H1 (cell line): Measurements from ENCODE around the gene PTPRF. TPM values are rescaled to one million over a fixed set of nuclear protein-coding genes. Genes with fewer than 3 reads are reported as not detected.

Source experiments
- CTCF ChIA-PET: fragments of 300-600 bp; sonication (Branson Sonifier 250); formaldehyde crosslinking; loops from one replicate; lab custom pipeline; 2021; ENCODE audit not compliant: partially characterized antibody; lab: Charles Lee
- POLR2A ChIA-PET: fragments of 300-600 bp; sonication (Branson Sonifier 250); formaldehyde crosslinking; loops from one replicate; lab custom pipeline; 2021; ENCODE audit warnings: inconsistent platforms; ENCODE audit not compliant: partially characterized antibody; lab: Charles Lee
- DNase-seq, 2 experiments: peaks; one replicate each; pipeline versions ENCODE4 v3.0.0 to v3.0.0-alpha.2; 2010 to 2022; ENCODE audit warnings: low spot score in 2 of 2, low read depth in 1 of 2, mixed read lengths in 1 of 2
- FAIRE-seq: peaks from 2 replicates; lab custom pipeline; 2011; peaks lifted over from hg19 to GRCh38; lab: Jason Lieb, UNC
- H2AFZ ChIP-seq: 2 replicates; pipeline ENCODE4 v1.8.1; 2012; ENCODE audit warnings: low read length, inconsistent platforms
- H2AK5ac ChIP-seq: 2 replicates; pipeline ENCODE4 v1.6.1; 2013; ENCODE audit warnings: low read depth, low read length
- H2BK120ac ChIP-seq: replicated peaks from 2 replicates; pipeline ENCODE3; 2013; ENCODE audit warnings: low read depth, low read length, inconsistent platforms
- H2BK12ac ChIP-seq: 2 replicates; pipeline ENCODE4 v1.6.1; 2013; ENCODE audit warnings: low read depth, low read length
- H2BK15ac ChIP-seq: 2 replicates; pipeline ENCODE4 v1.6.1; 2013; ENCODE audit warnings: low read length
- H2BK20ac ChIP-seq: 2 replicates; pipeline ENCODE4 v1.6.1; 2013; ENCODE audit warnings: low read length
- H2BK5ac ChIP-seq: 2 replicates; pipeline ENCODE4 v1.6.1; 2013; ENCODE audit warnings: low read depth, low read length
- H3K14ac ChIP-seq: 2 replicates; pipeline ENCODE4 v1.6.1; 2013; ENCODE audit warnings: inconsistent platforms; ENCODE audit not compliant: insufficient read length
- H3K18ac ChIP-seq: 2 replicates; pipeline ENCODE4 v1.6.1; 2013; ENCODE audit warnings: low read length; ENCODE audit errors: extremely low read depth
- H3K23ac ChIP-seq: 2 replicates; pipeline ENCODE4 v1.6.1; 2013; ENCODE audit warnings: inconsistent platforms; ENCODE audit not compliant: insufficient read length
- H3K23me2 ChIP-seq: 2 replicates; pipeline ENCODE4 v1.6.1; 2013; ENCODE audit warnings: low read depth, low read length
- H3K27ac ChIP-seq: 2 replicates; pipeline ENCODE4 v1.6.1; 2011; ENCODE audit warnings: low read depth, low read length, inconsistent platforms
- H3K27me3 ChIP-seq, 4 experiments: replicated peaks in 1 of 4; 1 replicate in 1 of 4; 2 replicates in 3 of 4; pipeline versions ENCODE4 v1.6.1 to v1.8.1; 2011 to 2013; ENCODE audit warnings: low read length in 3 of 4, mild to moderate bottlenecking in 3 of 4, inconsistent platforms in 2 of 4, mixed read lengths in 2 of 4, moderate library complexity in 1 of 4; ENCODE audit not compliant: control insufficient read depth in 3 of 4, insufficient read depth in 3 of 4; ENCODE audit errors: extremely low read depth in 1 of 4
- H3K36me3 ChIP-seq, 4 experiments: 2 replicates each; pipeline versions ENCODE4 v1.6.1 to v1.8.1; 2011 to 2013; ENCODE audit warnings: mild to moderate bottlenecking in 4 of 4, low read length in 3 of 4, moderate library complexity in 2 of 4, control low read depth in 1 of 4, inconsistent platforms in 1 of 4; ENCODE audit not compliant: insufficient read depth in 4 of 4, control insufficient read depth in 2 of 4
- H3K4ac ChIP-seq: replicated peaks from 2 replicates; pipeline ENCODE3; 2013; ENCODE audit warnings: low read length, low read depth, mixed read lengths, inconsistent platforms; ENCODE audit not compliant: insufficient read length
- H3K4me1 ChIP-seq, 4 experiments: replicated peaks in 1 of 4; 1 replicate in 1 of 4; 2 replicates in 3 of 4; pipeline versions ENCODE4 v1.6.1 to v1.8.1; 2011 to 2013; ENCODE audit warnings: low read length in 3 of 4, inconsistent platforms in 2 of 4, mixed read lengths in 1 of 4; ENCODE audit not compliant: insufficient read depth in 4 of 4, control insufficient read depth in 3 of 4
- H3K4me2 ChIP-seq, 2 experiments: 2 replicates each; pipeline versions ENCODE4 v1.6.1 to v1.8.1; 2011 to 2013; ENCODE audit warnings: low read depth in 2 of 2, low read length in 2 of 2, control low read depth in 1 of 2, inconsistent platforms in 1 of 2, mild to moderate bottlenecking in 1 of 2; ENCODE audit not compliant: insufficient read depth in 1 of 2
- H3K4me3 ChIP-seq, 4 experiments: fragments of 200-600, 300-600 bp in 1 of 4; sonication (generic), shearing (Covaris generic), sonication (Bioruptor Twin) in 1 of 4; 2 replicates each; pipeline versions ENCODE4 v1.5.1 to v1.8.1; 2011 to 2016; ENCODE audit warnings: low read length in 4 of 4, low read depth in 3 of 4, control low read depth in 2 of 4, inconsistent platforms in 2 of 4, mild to moderate bottlenecking in 2 of 4, mixed read lengths in 1 of 4, moderate library complexity in 1 of 4; ENCODE audit not compliant: insufficient read depth in 2 of 4; ENCODE audit errors: extremely low read depth in 1 of 4
- H3K56ac ChIP-seq: replicated peaks from 2 replicates; pipeline ENCODE3; 2013; ENCODE audit warnings: low read depth, mild to moderate bottlenecking, mixed read lengths, low read length, inconsistent platforms; ENCODE audit not compliant: insufficient read length
- H3K79me1 ChIP-seq: 2 replicates; pipeline ENCODE4 v1.6.1; 2013; ENCODE audit warnings: low read depth, low read length, control low read depth
- H3K79me2 ChIP-seq, 2 experiments: 2 replicates each; pipeline versions ENCODE4 v1.6.1 to v1.8.1; 2012 to 2013; ENCODE audit warnings: low read length in 2 of 2, mild to moderate bottlenecking in 2 of 2, inconsistent platforms in 1 of 2; ENCODE audit not compliant: insufficient read depth in 2 of 2, control insufficient read depth in 1 of 2
- H3K9ac ChIP-seq, 4 experiments: replicated peaks in 1 of 4; 1 replicate in 1 of 4; 2 replicates in 3 of 4; pipeline versions ENCODE4 v1.6.1 to v1.8.1; 2011 to 2013; ENCODE audit warnings: low read depth in 3 of 4, low read length in 3 of 4, control low read depth in 2 of 4, mild to moderate bottlenecking in 2 of 4, moderate library complexity in 2 of 4, inconsistent platforms in 1 of 4; ENCODE audit errors: extremely low read depth in 1 of 4
- H3K9me3 ChIP-seq, 2 experiments: 2 replicates each; pipeline versions ENCODE4 v1.6.1 to v1.8.1; 2012 to 2013; ENCODE audit warnings: mild to moderate bottlenecking in 2 of 2, moderate library complexity in 2 of 2, control low read depth in 1 of 2, inconsistent platforms in 1 of 2, low read depth in 1 of 2, low read length in 1 of 2, mixed read lengths in 1 of 2; ENCODE audit not compliant: insufficient read depth in 2 of 2
- H4K20me1 ChIP-seq, 2 experiments: replicated peaks in 1 of 2; 2 replicates each; pipeline versions ENCODE3 to v1.8.1; 2011 to 2013; ENCODE audit warnings: inconsistent platforms in 2 of 2, low read length in 2 of 2, mild to moderate bottlenecking in 1 of 2; ENCODE audit not compliant: insufficient read depth in 2 of 2, control insufficient read depth in 1 of 2
- H4K5ac ChIP-seq: 2 replicates; pipeline ENCODE4 v1.6.1; 2013; ENCODE audit warnings: low read length, low read depth, mixed read lengths, inconsistent platforms; ENCODE audit not compliant: insufficient read length
- H4K8ac ChIP-seq: 2 replicates; pipeline ENCODE4 v1.8.0; 2013; ENCODE audit warnings: mild to moderate bottlenecking, moderate library complexity, low read length, inconsistent platforms; ENCODE audit not compliant: insufficient read depth; ENCODE audit errors: extremely low read depth
- H4K91ac ChIP-seq: replicated peaks from 2 replicates; pipeline ENCODE3; 2013; ENCODE audit warnings: low read length, mixed read lengths, inconsistent platforms; ENCODE audit not compliant: insufficient read length
- HDAC6 ChIP-seq: IDR thresholded peaks from one replicate; pipeline ENCODE4 v1.7.1; 2012; ENCODE audit warnings: low read depth, mild to moderate bottlenecking, inconsistent platforms, low read length, moderate library complexity
- POLR2A ChIP-seq, 2 experiments: IDR thresholded peaks; 1 replicate in 1 of 2; 2 replicates in 1 of 2; pipeline ENCODE4 v1.6.1; 2011; ENCODE audit warnings: low read depth in 2 of 2, low read length in 2 of 2, mild to moderate bottlenecking in 2 of 2; ENCODE audit errors: control extremely low read depth in 1 of 2
- RAD21 ChIP-seq, 2 experiments: IDR thresholded peaks in 1 of 2; conservative IDR thresholded peaks in 1 of 2; 2 replicates each; pipeline ENCODE4 v1.6.1; 2011; ENCODE audit warnings: low read depth in 2 of 2, low read length in 2 of 2, improper control_type of control experiment in 1 of 2, inconsistent platforms in 1 of 2, mild to moderate bottlenecking in 1 of 2, moderate library complexity in 1 of 2
- WGBS, 2 experiments: shearing (Covaris generic) in 1 of 2; methylation state at CpG; one replicate each; pipeline versions ENCODE4 v1.1.6 to v1.1.7; 2013 to 2015; ENCODE audit warnings: low lambda C conversion rate in 2 of 2, mixed read lengths in 2 of 2, inconsistent platforms in 1 of 2, low coverage in 1 of 2, missing lambda C conversion rate in 1 of 2; ENCODE audit not compliant: insufficient replicate concordance in 2 of 2, insufficient coverage in 1 of 2, insufficient read length in 1 of 2; ENCODE audit errors: extremely low coverage in 1 of 2, missing lambda C conversion rate in 1 of 2; 5-methylcytosine and 5-hydroxymethylcytosine counted together
- polyA plus RNA-seq, 7 experiments: library from polyadenylated mRNA; depleted of rRNA in 3 of 7; stranded (reverse) in 5 of 7; unstranded in 2 of 7; fragments of >200 nt in 5 of 7; fragments of 200-250 nt in 2 of 7; gene quantifications; 1 replicate in 5 of 7; 2 replicates in 1 of 7; 4 replicates in 1 of 7; pipeline versions ENCODE4 v1.2.1 to v1.2.3, GENCODE V29; 2011 to 2013; ENCODE audit warnings: missing spikeins in 2 of 7, mixed read lengths in 2 of 7
- total RNA-seq: library from RNA; stranded (reverse); fragmentation: NEBNext Ultra II Directional; extraction: Animal tissue kit (Norgen Biotek cat#: 25700); gene quantifications from 2 replicates; pipeline ENCODE4 v1.2.1, GENCODE V29; 2021

Gene PTPRF
- total and polyA plus RNA-seq, 2 of the 8 experiments (the other 6 are each of a cell fraction or from before 2014, with no cell fraction given): 136 to 231 TPM

- Histone ChIP-seq H2BK15ac (no peak overlapping the region), H3K79me1 (no peaks in the 10 kb centered on the region), H3K36me3 (no peaks in the 10 kb centered on the region), H3K4me3 (no peak overlapping the region), H3K56ac (no peak overlapping the region), H3K23ac (no peak overlapping the region), H3K27ac (no peak overlapping the region), H4K20me1 (no peaks in the 10 kb centered on the region), H2AK5ac (no peak overlapping the region), H2BK5ac (no peak overlapping the region), H4K5ac (no peak overlapping the region), H3K18ac (no peak overlapping the region), H2BK120ac (no peak overlapping the region), H2BK12ac (no peak overlapping the region), H3K79me2 (no peaks in the 10 kb centered on the region)
- ChIA-PET CTCF (interaction anchor here (0.6 to 1.1 kb wide), 6 partner anchors 13 to 146 kb away, joined by 3 to 4 read pairs (median 3); partner anchors contain the start of gene PTPRF), POLR2A (interaction anchor here (0.9 to 1.4 kb wide), 2 partner anchors 10 to 115 kb away, joined by 3 to 7 read pairs; partner anchors contain the start of gene KDM4A)
- FAIRE-seq: no peak
- TF ChIP-seq POLR2A (IDR thresholded peaks at IDR 0.05; ENCODE audit: control extremely low read depth in 1 of 2, low read depth in 2 of 2, low read length in 2 of 2): no peak
- TF ChIP-seq RAD21 (IDR thresholded peaks at IDR 0.05 in 1 of 2, conservative IDR thresholded peaks at IDR 0.05 in 1 of 2; ENCODE audit: low read depth in 2 of 2, low read length in 2 of 2): peak; percentile 4 to 35; a peak in 2 of 4 replicates
- TF ChIP-seq HDAC6: no peak
- TF ChIP-seq, all 59 proteins: peak for 1
- Histone ChIP-seq H3K4me1 (no peaks in the 10 kb centered on the region), H4K91ac (no peak overlapping the region), H2BK20ac (no peak overlapping the region), H3K14ac (no peak overlapping the region), H3K9ac (no peak overlapping the region), H3K9me3 (no peaks in the 10 kb centered on the region), H3K4ac (no peak overlapping the region), H2AFZ (no peak overlapping the region), H4K8ac (no peak overlapping the region), H3K4me2 (no peak overlapping the region), H3K27me3 (no peaks in the 10 kb centered on the region; a peak in 2 of 7 replicates), H3K23me2 (no peaks in the 10 kb centered on the region)
- 86% methylated on average over 5 of the region's 5 CpGs; no CpG with 5 or more reads in 1 of the 2 experiments for WGBS, 2 experiments
- no peak for DNase-seq
Observed at GRCh38 chr1:43639976-43640794, 109.5 kb downstream of the PTPRF start.
